ENCODE data around the gene CHST11. TPM values are rescaled to one million over a fixed set of nuclear protein-coding genes. Genes with fewer than 3 reads are reported as not detected.

Gene CHST11
- total RNA-seq, 1 experiment from 2014 or later, result 12.7 TPM

DNA sequence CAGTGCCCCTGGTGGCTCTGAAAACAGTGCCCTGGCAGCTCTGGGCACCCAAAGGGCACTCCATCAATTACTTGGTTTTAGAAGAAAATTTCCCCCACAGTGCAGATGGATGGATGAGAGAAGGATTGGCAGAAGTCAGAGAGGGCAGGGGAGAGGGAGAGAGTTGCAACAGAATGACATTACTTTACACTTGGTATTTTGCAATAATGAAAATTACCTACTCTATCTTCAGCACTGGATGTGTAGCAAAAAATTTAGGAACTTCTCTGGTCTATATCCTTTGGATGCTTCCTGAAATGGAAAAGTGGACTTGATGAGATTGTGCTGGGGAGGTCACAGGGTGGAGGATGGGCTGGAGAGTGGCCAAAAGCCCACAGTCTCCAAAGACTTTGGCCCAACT lies 193.2 kb downstream of the CHST11 start:
- no peak for DNase-seq (ENCODE audit: low spot score)
- in situ Hi-C loops (cut with HindIII; ENCODE audit: low sequenced_read_pairs), result no loop called here

DNA sequence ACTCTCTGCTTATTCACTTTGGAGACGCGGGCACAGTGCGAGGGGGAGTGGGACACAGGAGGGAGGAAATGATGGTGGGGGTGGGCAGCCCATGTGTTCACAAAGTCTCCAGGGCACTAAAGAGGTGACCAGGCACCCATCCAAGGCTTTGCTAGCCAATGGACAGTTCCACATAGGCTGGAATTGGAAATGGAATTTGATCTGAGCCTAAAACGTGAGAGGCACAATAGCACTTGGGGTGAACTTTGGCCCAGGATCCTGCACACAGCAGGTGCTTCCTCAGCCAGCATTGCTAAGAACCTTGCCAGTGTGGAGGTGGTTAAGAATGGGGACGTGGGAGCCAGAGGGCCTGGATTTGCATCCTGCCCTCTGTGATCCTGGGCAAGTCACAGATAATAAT lies 193.8 kb downstream of the CHST11 start:
- DNase-seq (ENCODE audit: low spot score), result no peak
- in situ Hi-C loops (cut with HindIII; ENCODE audit: low sequenced_read_pairs), result no loop called here

DNA sequence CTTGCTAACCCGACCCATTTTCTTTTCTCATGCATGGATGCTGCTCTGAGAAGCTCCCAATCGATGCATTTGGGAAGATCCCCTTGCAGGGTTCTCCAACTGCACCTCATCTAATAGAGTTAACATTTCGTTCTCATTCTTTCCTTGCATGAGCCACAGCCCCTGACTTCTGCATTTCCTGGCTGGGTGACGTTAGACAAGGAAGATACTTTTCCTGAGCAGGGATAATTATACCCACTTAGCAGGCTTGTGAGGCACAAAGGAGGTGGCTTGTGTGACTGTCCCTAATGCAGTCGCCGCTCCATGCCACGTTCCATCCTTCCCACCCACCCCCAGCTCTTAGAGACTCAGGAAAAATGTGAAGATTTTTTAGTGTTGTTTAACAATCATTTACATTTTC lies 195.1 kb downstream of the CHST11 start:
- in situ Hi-C loops (cut with HindIII; ENCODE audit: low sequenced_read_pairs), result no loop called here
- no peak for DNase-seq (ENCODE audit: low spot score)

DNA sequence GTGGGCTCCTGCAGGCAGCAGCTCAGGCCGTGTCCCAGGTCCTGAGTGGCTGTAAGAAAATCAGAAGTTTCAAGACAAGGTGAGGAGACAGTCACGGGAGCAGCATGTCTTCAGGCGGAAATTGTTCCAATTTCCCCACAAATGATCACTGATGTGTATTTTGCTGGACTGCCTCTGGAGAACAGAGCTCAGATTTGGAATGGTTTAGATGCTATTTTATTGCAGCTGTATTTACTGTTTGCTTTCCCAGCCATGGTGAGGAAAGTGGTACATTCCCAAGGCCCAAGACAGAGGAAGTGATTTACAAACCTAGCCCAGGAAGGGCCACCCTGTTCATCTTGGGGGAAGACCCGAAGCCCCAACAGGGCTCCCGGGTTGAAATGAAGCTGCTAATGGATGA lies 195.6 kb downstream of the CHST11 start:
- DNase-seq (ENCODE audit: low spot score), result no peak
- in situ Hi-C loops (cut with HindIII; ENCODE audit: low sequenced_read_pairs), result no loop called here

DNA sequence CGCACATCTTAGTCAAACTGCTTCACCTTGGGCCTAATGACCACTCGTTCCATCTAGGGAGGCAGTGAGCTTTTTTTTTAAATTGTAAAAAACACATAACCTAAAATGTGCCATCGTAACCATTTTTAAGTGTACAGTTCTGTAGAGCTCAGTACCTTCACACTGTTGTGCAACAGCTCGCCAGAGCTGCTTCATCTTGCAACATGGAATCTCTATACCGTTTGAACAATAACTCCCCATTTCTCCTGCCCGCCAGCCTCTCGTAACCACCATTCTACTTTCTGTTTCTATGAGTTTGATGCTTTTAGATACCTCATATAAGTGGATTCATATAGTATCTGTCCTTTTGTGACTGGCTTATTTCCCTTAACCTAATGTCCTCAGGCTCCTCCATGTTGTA lies 196.2 kb downstream of the CHST11 start:
- no peak for DNase-seq (ENCODE audit: low spot score)
- in situ Hi-C loops (cut with HindIII; ENCODE audit: low sequenced_read_pairs), result no loop called here

DNA sequence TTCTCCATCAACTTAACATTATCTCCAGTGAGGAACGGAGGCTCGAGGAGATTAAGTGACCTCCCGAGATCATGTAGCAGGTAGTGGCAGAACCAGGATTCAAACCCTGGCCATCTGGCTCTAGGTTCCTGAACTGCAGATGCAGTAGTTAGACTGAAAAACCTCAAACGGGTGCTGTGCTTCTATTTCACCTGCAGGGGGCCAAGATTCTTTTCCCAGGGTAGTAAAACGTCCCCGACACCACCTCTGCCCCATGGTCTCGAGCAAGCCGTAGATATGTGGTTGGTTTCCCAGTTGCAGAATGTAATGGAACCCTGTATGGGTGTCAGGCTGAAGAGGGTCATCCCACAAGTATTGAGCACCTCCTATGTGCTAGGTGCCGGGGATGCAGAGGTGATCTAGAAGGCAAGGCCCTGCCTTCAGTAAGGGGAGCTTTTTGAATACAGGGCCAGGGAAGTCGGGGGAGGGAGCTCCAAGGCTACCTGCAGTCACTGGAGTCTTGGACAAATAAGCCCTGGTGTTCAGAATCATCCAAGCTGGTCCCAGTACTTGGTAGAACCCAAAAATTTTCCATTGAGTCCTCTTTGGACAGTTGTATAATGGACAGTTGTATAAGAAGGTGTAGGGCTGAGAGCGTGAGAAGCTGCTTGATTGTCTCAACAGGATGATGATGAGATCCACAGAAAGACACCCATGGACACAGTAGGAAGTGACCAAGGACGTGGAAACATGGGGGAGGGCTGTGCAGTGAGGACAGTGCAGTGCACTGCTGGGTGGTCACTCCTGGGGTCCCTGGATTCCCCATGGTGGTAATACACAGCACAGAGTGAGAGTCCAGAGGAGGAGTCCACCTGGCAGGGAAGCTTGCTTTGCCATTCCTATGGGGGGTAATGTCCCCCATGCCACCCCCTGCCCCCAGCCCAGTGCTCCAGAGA lies 197.2 kb downstream of the CHST11 start:
- in situ Hi-C loops (cut with HindIII; ENCODE audit: low sequenced_read_pairs), result no loop called here
- DNase-seq (ENCODE audit: low spot score), result no peak

DNA sequence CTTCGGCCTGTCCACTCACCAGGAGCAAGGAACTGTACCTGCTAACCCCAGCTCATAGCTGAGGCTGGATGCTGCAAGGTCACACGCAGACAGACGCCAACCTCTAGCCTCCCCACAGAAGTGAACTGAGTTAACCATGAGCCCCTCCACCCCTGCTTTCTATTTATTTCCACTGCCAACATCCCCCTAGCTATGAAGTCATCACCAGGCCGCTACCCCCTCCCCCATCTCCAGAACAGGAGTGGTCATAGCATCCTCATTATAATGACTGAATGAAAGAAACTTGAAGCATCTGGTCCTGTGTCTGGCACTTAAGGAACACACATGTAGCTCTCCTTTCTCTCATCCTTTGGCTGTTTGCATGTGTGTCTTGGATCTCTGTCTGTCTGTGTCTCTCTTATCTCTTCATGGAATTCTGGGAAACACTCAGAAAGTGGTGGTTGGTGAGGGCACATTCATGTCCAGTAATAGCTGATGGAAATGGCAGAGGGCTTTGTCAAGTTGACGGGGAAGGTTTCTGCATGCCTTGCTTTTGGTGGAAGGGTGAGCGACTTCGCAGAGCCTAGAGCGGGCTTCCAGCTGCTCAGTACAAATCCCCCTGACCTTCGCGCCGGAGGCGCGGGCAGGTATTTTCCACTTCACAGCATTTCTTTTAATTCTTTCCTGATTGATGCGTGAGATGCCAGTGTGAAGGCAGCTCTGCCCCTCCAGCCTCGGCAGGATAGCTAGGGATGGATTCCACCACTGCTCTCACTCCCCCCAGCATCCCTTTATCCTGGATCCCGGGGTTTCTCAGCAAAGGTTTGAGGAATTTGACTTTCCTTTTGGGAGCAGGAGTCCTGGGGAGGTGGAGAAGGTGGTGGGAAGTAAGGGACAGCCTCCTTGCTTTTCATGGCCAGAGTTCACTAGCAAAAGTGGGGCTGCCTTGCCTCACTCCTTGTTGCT lies 198.2 kb downstream of the CHST11 start:
- DNase-seq (ENCODE audit: low spot score), result no peak
- in situ Hi-C loops (cut with HindIII; ENCODE audit: low sequenced_read_pairs), result no loop called here

DNA sequence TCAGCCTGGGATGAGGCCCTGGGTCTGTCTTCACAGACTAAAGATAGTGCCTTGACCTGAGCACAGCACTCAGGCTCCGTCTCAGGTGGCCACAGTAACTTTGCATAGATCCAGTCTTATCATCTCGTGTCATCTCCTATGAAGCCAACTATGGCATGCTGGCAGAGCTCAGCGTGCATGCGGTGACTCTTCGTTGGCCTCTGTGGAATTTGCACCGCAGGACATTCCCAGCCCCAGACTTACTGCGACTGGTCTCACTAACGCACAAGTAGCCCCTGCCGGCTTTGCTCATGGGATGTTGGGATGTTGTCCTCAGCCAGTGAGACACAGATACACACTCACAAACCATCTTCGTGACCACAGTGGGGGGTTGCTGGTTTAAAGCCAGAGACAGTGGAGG lies 199.6 kb downstream of the CHST11 start:
- no peak for DNase-seq (ENCODE audit: low spot score)
- in situ Hi-C loops (cut with HindIII; ENCODE audit: low sequenced_read_pairs), result no loop called here

DNA sequence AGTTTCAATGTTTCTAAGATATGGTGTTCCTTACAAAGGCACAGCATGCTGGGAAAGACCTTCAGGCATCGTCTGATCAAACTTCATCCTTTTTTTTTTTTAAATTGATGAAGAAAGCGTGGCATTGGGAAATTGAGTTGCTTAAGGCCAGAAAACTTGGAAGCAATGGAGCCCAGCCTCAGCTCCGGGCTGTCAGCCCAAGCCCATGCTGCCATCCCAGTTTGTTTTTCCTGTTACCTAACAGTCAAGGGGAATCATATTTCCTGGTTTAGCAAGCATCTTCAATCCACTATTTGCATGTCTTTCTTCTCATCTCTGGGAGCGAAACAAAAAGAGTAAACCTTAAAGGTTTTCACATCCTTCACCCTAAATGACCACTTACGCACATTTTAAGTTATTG lies 200.2 kb downstream of the CHST11 start:
- peak; percentile 38 for DNase-seq (ENCODE audit: low spot score)
- in situ Hi-C loops (cut with HindIII; ENCODE audit: low sequenced_read_pairs), result no loop called here

DNA sequence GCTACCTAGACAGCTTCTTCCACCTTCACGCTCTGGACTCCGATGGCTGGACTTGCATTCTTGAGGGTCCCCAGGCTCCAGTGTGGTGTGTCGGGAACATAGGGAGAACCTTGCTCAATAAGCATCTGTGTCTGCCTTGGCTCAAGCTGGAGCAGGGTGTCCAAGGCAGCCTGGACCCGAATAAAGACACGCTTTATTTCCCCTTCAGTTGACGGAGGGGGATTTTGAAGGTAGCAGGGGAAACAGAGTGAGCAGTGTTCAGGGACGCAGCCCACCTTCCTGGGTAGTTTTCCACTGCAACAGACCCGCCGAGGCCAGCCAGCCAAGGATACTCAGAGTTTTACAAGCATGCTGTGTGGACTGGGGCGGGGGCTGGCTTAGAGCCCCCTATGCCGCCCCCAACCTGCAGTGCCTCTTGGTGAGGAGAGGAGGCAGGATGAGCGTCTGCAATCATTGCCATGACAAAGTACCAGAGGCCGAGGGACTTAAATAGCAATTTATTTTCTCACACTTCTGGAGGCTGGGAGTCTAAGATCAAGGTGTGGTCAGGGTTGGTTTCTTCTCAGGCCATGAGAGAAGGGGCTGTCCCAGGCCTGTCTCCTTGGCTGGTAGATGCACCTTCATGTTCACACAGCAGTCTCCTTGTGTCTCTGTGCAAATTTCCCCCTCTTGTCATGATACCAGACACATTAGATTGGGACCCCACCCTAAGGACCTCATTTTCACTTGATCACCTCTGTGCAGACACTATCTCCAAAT lies 201.2 kb downstream of the CHST11 start:
- no peak for DNase-seq (ENCODE audit: low spot score)
- in situ Hi-C loops (cut with HindIII; ENCODE audit: low sequenced_read_pairs), result no loop called here

DNA sequence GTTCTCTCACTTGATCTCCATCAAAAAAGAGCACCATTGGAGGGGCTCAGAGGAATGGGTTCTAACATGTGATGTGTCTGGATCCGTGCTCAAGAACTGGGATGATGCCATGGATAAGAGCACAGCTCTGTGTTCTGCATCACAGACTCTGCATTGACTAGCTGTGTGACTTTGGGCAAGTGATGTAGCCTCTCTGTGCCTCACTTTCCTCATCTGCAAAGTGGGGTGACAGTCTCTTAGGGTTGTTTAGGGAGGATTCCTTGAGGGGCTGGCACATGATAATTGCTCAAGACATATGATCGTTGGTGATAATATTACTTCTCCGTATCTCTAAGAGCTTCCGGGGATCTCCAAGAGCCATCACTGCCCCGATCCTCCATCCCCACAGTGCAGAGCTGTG lies 202.3 kb downstream of the CHST11 start:
- in situ Hi-C loops (cut with HindIII; ENCODE audit: low sequenced_read_pairs), result no loop called here
- DNase-seq (ENCODE audit: low spot score), result no peak

DNA sequence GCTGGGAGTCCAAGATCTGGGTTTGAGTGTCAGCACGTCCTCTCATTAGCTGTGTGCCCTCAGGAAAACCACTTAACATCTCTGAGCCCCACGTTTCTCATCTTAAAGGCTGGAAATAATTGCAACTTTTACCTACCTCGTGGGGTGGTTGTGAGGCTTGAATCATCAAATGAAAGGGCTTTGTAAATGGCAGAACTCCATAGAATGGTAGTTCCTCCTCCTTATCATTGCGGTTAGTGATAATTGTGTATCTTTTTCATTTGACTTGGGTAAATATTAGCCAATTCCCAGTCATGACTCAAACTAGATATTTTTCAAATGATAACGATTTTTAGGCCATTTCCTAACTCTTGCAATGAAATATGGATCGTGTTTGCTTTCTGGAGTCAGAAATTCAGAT lies 205.5 kb downstream of the CHST11 start:
- in situ Hi-C loops (cut with HindIII; ENCODE audit: low sequenced_read_pairs), result no loop called here
- DNase-seq (ENCODE audit: low spot score), result no peak

DNA sequence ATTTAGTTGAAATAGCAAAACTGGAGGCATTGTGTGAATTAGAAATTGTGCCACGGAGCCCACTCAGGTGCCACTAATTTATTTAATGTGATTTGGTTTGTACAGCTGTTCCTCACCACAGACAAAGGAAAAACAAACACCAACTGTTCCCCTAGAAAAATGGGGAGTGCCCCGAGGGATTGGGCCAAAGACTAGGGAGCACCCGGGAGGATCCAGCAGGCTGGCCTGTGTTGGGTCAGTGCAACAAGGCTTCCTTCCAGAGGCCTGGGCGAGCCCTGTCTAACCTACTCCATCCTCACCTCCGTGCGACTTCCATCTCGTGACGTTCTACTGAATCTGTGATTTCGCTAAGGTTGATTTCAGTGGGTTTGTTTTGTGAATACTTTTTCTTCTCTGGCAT lies 206.2 kb downstream of the CHST11 start:
- in situ Hi-C loops (cut with HindIII; ENCODE audit: low sequenced_read_pairs), result no loop called here
- DNase-seq (ENCODE audit: low spot score), result no peak

DNA sequence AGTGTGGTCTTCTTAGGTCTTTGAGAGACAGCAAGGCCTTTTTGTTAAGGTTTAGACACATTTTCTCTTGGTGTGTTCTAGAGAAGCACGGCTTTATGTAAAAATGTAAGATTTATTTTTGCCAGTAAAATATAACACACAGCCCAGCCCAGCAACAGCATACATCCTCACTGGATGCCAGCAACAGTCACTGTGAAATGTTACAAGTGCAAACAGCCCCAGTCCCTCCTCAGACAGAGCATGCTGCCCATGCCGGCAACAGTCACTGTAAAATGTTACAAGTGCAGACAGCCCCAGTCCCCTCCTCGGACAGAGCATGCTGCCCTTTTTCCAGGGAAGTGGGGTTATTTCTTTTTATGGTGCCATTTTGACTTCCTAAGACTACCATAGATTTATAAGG lies 207.6 kb downstream of the CHST11 start:
- in situ Hi-C loops (cut with HindIII; ENCODE audit: low sequenced_read_pairs), result no loop called here
- no peak for DNase-seq (ENCODE audit: low spot score)

DNA sequence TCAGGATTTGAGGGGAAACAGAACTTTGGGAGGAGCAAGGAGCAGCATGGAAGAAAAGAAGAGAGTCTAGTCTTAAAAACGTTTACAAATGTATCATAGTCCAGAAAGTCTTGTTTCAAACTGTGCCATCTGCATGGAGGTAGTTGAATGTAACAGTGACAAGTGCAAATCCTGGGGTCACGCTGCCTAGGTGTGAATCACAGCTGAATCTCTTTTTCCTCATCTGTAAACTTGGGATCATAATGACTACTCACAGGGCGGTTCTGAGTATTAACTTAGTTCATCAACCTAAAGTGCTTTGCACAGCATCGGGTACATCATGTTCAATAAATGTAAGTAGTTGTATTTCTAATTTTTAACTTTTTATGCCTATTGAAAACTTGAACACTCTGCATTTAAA lies 208.5 kb downstream of the CHST11 start:
- DNase-seq (ENCODE audit: low spot score), result no peak
- in situ Hi-C loops (cut with HindIII; ENCODE audit: low sequenced_read_pairs), result no loop called here

DNA sequence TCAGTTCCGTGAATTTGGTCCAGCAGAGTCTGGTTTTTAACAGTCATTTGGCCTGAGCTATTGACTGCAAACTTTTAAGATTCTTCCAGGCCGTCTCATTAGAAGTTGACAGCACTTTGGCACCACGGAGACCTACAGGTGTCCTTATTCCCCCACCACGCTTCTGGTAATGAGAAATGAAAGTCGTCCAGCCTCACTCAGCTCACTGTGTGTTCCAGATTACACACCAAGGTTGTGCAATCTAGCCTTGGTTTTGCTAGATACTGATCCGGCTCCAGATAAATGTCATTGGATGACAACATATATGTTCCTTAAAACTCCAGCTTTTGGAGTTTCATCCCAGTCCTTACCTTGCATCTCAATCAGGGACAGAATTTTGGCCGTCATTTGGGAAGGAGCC lies 210.4 kb downstream of the CHST11 start:
- in situ Hi-C loops (cut with HindIII; ENCODE audit: low sequenced_read_pairs), result no loop called here
- no peak for DNase-seq (ENCODE audit: low spot score)

DNA sequence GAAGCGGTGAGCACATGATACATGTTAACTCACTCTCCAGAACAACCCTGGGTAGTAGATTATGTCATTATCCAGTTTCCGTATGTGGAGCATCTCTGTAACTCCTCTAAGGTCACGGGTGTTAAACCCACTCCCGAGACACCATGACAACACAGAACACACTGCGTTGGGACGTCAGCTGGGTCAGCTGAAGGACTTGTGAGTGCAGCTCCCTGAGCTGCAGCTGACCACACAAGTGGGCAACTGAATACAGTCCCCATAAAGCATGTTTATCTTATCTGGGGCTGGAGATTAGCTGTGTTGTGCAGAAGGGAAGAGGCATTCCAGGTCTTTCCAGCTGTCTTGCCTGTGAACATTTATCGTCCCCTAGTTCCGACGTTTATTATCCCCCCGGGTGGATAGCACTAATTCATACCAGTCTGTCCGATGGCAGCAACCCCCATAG lies 211.5 kb downstream of the CHST11 start:
- in situ Hi-C loops (cut with HindIII; ENCODE audit: low sequenced_read_pairs), result no loop called here
- no peak for DNase-seq (ENCODE audit: low spot score)

DNA sequence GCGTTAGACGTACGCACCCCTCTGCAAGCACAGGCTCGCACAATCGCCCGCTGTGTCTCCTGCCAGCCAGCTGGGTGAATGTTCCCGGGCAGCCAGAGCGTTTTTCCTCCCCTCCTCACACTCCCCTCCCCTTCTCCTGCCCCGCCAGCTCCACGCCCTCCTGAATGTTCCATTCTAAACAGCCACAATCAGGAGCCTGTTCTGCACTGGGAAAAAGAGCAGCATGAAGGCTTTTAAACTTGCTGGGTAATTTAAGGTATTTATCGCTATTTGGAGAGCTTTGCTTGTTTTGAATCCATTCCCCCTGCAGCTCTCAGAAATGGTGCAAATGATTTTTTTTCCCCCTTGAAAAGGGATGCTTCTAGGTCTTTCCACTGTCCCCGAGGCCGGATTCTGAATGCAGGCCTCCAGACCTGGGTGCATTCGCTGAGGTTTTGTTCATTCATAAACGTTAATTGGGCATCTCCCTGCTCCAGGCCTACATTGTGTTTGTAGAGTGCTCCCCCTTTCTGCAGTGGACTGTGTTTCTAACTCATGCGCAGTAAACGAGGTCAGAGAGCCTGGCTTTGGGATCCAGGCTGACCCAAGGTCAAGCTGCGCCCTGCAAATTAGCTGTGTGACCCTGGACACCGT lies 212.5 kb downstream of the CHST11 start:
- in situ Hi-C loops (cut with HindIII; ENCODE audit: low sequenced_read_pairs), result no loop called here
- DNase-seq (ENCODE audit: low spot score), result peak; percentile 30

DNA sequence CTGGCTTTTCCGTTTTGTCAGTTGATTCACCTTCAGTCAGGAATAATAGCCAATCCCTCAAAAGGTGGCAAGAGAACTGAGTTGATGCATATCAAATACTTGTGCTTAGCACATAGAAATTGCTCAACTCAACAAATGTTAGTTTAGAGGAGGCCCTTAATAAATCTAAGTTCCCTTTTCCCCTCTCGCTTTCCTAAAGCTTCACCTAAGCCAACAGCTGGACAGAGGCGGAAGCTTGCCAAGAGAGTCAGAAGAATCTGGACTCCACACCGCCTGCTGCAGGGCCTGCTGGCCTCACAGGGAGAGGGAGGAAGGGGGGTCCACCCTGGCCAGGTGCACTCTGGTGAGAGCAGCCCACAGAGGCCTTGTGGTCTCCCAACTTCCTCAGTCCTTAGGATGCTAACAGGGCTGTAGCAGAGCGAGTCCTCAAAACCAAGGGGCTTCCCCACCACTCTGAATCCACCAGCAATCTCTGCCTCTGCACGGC lies 213.1 kb downstream of the CHST11 start:
- DNase-seq (ENCODE audit: low spot score), result no peak
- in situ Hi-C loops (cut with HindIII; ENCODE audit: low sequenced_read_pairs), result no loop called here
